ENCODE results near the gene ZNF407.

Gene ZNF407

GRCh38 chr18:74876630-74877243, 279.1 kb downstream of the ZNF407 start:
- DNase-seq (ENCODE audit: low read depth): no peak

DNA sequence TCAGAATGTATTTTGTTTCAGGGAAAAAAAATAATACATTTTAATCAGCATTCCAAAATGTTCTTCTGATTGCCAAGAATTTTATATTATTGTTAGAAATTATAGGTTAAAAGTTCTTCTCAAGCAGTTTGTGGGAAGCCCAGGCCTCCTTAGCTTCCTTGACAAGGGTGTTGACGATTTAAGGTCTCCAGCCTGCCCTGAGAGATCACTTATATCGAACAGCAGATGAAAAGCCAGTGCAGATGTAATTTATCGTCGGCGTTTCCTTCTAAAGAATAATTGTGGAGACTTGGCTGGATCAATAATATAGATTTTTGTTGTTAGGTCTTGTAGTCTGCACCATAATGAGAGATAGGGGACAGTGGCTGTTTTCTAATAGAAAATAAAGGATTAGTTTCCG, 280.6 kb downstream of the ZNF407 start:
- DNase-seq (ENCODE audit: low read depth): no peak

GRCh38 chr18:74880706-74881278, 283.1 kb downstream of the ZNF407 start:
- DNase-seq (ENCODE audit: low read depth): no peak

DNA sequence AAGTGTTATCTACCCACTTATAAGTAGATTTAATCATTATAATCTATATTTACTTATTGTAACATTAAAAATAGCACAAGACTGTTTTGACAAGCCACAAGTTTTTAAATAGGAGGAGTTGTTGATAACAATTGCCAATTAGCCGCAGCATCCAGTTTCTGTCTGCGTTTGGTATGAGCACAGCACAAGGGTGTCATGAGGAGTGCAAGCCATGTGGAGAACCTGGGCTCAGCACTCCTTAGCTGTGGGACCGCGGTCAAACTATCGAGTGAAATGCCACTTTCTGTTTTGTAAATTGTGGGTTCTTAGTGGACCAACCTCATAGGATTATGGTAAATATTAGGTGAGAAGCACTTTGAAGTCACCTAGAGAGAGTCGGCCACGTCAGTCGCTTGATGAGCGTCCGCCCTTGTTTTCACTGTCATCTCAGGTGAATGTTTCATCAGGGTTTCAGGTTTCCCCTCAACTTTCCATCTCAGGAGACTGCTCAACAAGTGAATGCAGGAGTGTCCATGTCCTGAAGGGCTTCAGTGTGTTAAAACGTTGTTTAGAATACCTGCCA, 294.5 kb downstream of the ZNF407 start:
- DNase-seq (ENCODE audit: low read depth): no peak

DNA sequence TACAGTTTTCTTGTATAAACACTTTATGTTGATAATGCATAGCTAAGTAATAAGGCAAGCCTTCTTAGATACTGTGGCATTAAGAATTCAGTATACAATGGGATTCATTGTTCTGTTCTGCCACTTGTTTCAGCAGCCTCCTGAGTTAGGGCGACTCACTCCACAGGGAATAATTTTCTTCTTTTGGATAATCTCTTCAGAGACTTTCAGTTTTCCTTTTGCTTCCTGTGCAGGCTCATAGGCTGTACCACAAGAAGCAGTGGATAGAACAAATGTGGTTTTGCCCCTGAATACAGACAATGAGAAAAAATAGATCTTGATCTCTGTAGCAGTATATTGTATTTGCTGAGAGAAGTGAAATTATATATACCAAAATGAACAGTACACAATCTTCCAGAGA, 298.0 kb downstream of the ZNF407 start:
- no peak for DNase-seq (ENCODE audit: low read depth)

- no peak for DNase-seq (ENCODE audit: low read depth)
Observed at GRCh38 chr18:74896390-74896991, 298.8 kb downstream of the ZNF407 start.

GRCh38 chr18:74897971-74898657, 300.4 kb downstream of the ZNF407 start:
- DNase-seq (ENCODE audit: low read depth): no peak

GRCh38 chr18:74898965-74899364, 301.3 kb downstream of the ZNF407 start:
- peak; percentile 9 for DNase-seq (ENCODE audit: low read depth)

DNA sequence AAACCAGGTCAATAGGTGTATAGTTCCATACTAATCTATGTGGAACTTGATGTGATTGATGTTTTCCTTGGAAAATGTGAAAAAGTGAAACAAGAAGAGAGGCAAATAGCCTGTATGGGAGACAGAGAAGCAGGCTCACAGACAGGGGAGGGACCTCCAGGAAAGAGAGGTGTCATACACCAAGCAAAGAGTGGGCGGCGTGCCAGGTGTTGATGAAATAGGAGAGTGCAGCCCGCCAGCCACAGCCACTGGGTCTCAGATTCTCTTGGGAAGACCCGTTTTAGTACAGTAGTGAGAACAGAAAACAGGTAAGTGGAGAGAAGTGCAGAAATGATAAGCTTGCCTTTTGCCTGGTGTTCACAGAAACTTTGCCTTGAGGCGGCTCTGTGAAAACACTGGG, 301.9 kb downstream of the ZNF407 start:
- DNase-seq (ENCODE audit: low read depth): no peak

DNA sequence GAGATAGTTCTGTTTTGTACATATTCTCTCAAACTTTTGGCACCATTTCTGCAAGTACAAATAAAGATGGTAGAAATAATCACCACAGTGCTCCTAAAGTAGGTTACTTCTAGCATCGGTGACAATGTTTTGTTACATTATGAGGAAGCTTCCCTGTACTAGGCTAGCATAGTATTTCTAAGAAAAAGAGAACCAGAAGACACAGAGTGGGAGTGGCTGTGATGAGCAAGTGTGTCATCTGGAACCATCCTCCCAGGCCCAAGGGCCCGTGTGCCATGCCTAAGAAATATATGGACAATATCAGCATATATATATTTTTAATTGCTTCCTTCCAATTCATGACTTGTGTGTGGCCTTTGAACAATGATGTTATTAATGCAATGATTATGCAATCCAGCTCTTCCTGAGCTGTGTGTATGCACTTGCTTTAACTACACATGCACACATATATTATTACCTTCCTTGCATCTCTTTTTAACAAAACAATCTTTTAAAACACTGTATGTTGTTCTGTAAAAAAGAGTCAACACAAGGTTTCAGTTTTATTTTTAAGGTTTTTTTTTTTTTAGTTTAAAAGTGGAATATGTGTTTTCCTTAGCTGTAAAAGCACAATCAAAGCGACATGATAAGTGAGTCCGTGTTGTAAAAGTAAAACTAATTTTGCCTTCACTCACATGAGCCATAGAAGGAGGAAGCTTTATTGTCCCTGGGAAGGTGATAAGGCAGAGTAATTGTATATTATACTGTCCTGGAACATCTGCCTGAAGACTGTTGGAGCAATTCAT, 303.9 kb downstream of the ZNF407 start:
- DNase-seq (ENCODE audit: low read depth): no peak

DNA sequence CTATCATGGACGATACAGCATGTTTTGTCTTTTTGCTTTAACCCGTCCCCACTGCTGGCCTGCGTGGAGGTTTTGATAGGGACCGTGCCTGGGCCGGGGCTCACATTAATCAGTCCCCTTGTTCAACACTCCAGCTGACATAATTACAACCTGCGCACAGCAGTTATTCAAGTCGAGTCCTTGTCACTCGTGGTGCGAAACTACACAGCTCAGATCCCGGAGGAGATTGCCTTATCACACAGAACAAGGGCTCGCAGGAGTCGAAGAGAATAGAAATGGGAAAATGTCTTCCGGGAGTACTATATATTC, 304.4 kb downstream of the ZNF407 start:
- no peak for DNase-seq (ENCODE audit: low read depth)

- no peak for DNase-seq (ENCODE audit: low read depth)
Observed at GRCh38 chr18:74905247-74905646, 307.6 kb downstream of the ZNF407 start.

DNA sequence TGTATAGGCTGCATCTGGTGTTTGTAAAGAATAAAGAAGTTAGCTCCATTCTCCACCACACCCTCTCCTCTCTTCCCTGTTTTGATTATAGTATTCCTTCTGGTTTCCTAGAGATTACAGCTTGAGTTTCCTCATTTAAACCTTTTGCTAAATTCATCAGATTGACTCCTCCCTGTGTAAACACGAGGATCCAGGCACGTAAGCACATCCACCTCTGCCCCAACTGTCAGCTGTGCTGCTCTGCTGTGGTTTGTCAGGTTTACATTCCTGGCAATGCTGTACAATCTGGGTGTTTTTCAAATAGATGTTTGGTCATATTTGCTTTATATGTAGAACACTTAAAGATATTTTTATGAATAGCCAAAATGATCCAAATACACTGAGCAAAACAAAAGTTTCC, 308.5 kb downstream of the ZNF407 start:
- DNase-seq (ENCODE audit: low read depth): no peak

DNA sequence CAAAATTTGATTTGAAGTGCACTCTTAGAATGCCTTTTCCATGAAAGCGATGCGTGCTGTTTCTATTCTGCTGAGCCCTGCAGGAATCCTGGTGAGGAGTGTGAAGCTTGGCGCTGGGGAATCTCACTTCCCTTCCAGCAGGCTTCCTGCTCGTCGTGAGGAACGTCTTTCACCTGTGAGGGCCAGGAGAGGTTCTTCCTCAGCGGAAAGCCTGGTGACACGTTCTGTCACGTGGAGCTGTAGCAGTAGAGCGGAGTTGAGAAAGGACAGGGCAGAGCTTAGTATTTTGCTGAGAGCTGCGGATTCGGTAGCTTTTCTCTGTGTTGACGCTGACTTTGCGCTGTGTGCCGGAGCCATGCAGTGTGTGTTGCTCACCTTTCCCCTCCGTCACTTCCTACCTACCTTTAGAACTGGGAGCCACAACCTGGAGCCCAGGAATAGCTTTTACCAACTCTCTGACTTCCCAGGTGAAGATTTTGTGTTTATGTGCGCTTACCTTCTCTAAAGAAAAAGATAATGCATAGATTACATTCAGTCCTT, 316.5 kb downstream of the ZNF407 start:
- DNase-seq (ENCODE audit: low read depth): no peak

DNA sequence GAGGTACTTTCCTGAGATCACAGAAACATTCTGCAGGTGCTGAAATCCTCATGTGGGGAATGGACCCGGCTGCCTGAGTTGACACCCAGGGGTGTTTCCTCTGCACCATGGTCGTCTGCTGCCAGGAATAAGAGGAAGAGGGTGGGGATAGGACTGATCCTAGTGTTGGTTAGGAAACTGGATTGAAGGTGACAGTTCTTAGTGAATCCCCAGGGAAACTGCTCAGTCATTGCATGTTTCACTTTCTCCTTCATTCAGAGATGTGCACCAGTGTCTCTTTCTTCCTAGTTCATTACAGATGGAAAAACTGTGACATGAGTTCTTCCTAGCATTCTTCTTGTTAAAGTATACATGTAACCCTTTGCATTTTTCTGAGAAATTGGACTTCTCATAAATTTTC, 317.0 kb downstream of the ZNF407 start:
- DNase-seq (ENCODE audit: low read depth): no peak

GRCh38 chr18:74916773-74917393, 319.2 kb downstream of the ZNF407 start:
- no peak for DNase-seq (ENCODE audit: low read depth)

DNA sequence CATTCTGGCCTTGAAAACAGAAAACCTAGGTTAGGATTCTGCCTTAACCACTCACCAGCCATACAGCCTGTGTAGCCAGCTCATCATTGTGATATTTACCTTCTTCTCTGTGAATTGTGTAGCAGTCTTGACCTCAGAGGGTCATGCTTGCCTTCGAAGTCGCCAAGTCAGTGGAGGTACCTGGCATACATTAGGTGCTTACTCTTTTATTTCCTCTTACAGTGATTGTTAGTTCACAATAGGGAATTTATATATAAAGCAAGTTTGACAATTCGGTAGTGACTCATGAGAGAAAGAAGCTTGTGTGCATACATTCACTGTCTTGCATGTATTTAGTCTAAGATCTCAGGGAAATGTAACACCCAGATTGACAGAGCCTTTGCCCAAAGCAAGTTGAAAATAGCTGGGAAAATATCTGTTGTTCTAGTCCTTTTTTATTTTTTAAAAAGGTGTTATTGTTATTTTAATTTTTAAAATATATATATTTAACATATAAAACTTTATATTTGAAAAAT, 320.7 kb downstream of the ZNF407 start:
- no peak for DNase-seq (ENCODE audit: low read depth)

DNA sequence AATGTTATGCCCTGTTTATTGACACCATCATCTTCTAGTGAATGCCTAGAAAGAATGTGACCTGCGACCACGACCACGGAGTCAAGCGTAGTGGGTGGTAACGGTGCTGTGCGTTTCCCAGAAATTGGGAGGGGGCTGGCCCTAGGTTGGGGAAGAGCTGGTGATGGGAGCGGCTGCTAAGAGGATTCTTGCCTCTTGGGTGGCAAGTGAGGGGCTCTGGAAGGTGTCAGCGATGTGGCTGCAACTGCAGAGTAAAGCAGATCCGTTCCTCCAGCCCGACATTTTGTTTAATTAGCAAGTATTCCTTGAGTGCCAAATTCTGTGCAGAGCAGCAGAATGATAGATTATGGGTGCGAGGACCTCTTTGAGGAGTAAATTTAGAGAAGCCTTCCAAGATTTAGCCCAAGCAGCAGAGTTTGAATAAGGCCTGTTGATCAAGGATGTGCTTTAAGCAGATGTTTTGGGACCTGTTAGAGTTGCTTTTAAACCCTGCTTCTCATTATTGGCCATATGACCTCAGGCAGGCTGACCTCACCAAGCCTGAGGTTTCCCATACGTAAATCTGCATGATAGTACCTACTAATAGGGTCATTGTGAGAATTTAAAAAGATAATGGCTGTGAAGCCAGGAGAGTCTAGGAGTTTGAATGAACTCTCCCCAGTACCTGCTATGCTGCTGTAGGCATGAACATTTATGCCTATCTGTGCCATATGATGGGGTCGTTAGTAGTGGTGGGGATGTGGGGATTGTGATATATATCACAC, 323.6 kb downstream of the ZNF407 start:
- no peak for DNase-seq (ENCODE audit: low read depth)

- no peak for DNase-seq (ENCODE audit: low read depth)
Observed at GRCh38 chr18:74926051-74926450, 328.4 kb downstream of the ZNF407 start.

GRCh38 chr18:74928194-74928968, 330.7 kb downstream of the ZNF407 start:
- no peak for DNase-seq (ENCODE audit: low read depth)

All from HS-5 (cell line).